ENCODE results near the gene FXYD5.

GRCh38 chr19:35143231-35143715 is 11.3 kb upstream of the FXYD5 start, which contains the start of gene FXYD7:
- no peak for TF ChIP-seq CTCF (IDR thresholded peaks at IDR 0.05 in 4 of 5, conservative IDR thresholded peaks at IDR 0.05 in 1 of 5)
- no peak for TF ChIP-seq POLR2A (IDR thresholded peaks at IDR 0.05)
